MV-4-11 (cell line): ENCODE results near the gene KHNYN.
"Not testable (repeated sequence)": the region's sequence is repeated elsewhere in the genome, so short reads cannot be mapped to it uniquely, and the experiment has no call there.

ENCODE experiments used
- DNase-seq: peaks from one replicate; lab custom pipeline; 2025; lab: John Stamatoyannopoulos, UW

Gene KHNYN

DNA sequence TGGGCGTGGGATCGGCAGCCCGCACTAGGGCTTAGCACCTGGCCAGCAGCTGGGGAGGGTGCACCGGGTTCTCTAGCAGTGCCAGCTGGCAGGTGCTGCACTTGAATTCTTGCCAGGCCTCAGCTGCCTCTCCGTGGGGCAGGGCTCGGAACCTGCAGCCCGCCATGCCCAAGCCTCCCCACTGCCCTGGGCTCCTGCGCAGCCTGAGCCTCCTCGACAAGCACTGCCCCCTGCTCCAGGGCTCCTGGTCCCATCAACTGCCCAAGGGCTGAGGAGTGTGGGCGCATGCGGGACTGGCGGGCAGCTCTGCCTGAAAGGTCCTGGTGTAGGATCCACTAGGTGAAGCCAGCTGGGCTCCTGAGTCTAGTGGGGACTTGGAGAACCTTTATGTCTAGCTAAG is 43.5 kb downstream of the KHNYN start:
- no peak for DNase-seq

DNA sequence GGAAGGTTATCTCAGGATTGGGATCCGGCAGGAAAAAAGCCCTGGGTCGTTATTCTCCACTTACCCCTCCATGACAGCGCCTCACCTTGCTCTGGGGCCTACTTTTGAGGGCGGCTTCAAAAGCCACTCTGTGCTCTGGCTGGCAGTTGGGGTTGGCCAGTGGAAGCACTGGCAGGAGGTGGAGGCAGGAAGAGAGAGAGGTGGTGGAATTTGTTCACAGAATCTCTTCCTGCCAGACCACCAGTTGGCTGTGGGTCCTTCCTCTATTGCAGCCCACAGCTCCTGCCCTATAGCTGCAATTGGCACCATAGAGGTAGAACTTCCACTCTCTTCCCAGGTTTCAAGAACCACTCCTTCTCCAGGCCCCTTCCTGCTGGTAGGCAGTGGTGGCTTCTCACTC is 45.5 kb downstream of the KHNYN start:
- no peak for DNase-seq

DNA sequence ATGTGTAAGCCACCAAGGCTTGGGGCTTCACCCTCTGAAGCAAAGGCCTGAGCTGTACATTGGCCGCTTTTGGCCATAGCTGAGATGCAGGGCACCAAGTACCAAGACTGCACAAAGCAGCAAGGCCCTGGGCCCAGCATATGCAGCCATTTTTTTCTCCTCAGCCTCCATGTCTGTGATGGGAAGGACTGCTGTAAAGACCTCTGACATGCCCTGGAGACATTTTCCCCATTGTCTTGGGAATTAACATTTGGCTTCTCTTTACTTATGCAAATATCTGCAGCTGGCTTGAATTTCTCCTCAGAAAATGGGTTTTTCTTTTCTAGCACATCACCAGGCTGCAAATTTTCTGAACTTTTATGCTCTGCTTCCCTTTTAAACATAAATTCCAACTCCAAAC is 50.2 kb downstream of the KHNYN start:
- not testable (repeated sequence) for DNase-seq

DNA sequence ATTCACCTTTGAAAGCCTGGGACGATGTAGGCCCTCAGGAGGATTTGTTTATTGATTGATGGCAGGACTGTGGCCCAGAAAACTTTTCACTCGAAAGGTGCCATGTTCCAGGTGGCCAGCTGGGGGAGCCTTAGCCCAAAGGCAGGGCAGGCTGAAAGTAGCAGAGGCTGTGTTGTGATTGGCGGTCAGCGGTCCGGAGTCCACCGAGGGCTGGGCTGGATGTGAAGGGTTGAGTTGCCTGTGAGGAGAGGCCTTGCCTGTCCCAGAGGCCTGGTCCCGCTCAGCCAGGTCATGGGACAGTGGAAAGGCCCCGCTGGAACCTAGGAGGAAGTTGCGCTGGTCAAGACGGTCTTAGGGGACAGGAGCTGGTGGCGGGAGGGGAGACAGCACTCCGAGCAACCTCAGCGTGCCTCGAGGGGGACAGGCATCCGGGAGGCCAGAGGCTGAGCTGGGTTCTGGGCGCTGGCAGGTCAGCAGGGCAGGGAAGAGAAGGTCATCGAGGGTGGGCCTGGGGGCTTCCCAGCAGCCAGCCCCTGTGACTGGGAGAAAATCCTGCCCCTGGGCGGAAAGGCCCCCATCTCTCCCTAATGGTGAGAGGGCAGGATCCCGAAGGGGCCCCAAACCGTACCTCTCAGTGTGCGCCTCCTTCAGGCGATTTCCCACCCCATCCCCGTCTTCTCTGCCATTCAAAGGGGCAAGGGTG is 52.0 kb downstream of the KHNYN start:
- no peak for DNase-seq

DNA sequence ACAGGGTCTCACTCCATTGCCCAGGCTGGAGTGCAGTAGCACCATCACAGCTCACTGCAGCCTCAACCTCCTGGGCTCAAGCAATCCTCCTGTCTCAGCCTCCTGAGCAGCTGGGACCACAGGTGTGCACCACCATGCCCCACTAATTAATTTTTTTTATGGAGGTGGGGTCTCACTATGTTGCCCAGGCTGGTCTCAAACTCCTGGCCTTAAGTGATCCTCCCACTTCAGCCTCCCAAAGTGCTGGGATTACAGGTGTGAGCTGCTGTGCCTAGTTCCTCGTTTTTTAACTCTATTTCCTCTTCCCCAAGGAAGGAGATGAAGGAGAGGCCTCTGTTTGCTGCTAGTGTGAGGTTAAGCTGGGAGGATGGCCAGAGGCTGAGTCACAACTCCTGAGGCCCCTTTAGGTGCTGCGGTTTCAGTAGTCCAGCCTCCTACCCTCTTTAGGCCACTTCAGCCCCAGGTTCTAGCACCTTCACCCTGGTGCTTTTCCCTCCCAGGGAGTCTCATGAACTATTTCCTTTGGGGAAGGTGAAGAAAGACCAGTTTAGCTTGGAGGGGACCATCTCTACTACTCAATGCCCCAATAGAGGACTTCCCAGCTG is 53.0 kb downstream of the KHNYN start:
- DNase-seq = peak; percentile 43

DNA sequence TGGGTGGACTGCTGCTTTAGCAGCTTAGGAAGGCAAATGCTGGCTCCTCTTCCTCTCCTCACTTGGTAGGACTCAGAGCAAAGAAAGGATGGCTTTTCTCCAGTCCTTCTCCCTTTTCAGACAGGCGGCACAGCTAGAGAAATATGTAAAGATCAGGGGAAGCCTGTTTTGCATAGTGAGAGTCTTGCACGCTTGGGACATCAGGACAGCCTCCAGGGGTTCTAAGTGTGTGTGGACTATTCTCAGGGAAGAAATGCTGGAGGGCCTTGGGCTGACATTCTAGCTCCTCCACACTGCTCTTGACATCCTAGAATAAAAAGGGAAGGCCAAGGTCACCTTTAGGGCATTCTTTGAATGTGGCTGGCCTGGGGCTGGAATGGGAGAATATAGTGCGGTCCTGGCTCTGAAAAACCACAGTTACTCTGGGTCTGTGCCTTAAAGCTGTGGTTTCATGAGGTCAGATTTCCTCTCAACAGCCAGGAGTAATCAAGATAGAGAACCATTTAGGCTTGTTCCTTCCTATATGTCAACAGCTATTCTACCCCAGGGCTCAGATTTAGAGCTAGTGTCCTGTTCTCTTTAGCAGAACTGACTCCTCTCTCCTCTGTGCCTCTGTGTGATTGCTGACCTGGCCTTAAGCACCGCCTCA is 54.0 kb downstream of the KHNYN start:
- peak; percentile 84 for DNase-seq
